NCI-H187 (cell line): ENCODE measurements around the gene STARD10.

ENCODE experiments used
- DNase-seq, 2 experiments: peaks; one replicate each; lab custom pipeline; 2025; lab: John Stamatoyannopoulos, UW

STARD10 gene

DNA sequence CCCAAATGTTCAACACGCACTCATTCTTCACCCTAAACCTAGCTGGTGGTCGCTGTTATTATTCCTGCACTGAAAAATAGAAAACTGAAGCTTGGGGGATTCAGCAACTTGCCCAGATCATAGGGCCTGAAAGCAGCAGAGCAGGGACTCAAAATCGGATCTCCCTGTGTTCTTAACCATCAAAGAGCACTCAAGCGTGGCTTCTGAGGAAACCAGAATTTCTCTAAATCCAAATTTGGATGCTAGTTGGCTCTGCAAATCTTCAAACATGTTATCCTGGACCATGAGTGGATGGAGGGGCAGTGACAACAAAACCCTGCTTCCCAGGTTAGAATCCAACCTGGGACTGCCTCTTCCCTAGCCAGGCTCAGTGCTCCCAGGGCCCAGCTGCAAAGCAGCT lies 30.0 kb downstream of the STARD10 start:
- no peak for DNase-seq

DNA sequence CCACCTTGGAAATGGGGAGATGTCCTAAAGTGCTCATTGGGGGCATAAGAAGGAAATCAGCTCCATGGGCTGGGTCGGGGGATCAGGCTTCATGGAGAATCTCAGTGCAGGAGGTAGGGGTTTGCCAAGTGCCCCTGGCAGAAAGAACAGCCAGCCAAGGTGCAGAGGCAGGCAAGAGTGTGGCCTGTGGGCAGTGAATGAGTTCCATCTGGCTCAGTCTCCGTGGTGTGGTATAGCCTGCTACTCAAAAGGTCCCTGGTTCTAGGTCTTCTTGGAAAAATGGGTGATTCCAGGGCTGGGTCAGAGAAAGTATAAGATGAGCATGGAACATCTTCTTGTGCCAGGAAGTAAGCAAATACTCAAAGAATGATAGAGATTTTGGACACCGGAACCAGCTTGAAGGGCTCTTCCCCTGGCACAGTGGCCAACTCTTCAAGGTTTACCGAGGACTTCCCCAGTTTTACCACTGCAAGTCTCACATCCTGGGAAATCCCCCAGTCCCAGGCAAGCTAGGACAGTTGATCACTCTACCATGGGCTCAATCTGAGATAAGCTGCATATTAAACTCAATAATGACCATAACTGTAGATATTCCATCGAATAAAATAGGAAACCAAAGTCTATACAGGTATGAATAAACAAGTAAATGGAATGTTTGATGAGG lies 31.1 kb downstream of the STARD10 start:
- no peak for DNase-seq

DNA sequence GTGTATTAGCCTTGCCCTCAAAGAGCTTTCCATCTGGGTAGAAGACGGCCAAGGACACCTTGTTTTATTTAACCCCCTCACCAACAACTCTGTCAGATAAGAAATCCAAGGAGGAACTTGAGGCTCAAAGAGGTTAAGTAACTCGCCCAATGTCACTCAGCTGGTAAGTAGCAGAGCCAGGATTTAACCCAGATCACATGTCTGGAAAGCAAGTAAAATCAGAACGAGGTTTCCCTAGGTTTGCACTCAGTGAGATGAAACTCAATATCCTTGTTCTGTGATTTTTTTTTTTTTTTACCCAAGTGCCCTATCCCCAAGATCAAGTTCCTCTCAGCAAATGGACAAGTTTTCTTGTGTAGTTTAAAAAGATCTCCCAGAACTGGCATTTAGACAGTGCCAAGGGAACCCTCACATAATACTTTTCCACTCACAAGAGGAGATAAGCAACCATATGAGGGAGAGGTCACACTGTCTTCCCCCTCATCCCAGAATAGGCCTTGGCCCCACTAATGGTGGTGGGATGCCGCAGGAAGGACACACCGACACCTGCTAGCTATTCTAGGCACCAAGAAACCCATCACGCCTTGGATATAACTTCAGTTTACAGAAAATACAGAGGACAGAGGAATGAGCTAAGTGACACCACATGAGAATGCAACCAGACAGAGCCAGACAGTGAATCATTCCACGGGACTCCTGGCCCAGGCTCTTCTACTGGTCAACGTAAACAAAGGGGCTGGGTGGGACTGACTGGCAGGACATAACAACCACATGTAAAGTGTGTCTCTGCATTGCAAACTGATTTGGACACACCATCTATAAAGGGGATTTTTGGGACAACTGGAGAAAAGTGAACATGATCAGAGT lies 33.1 kb downstream of the STARD10 start:
- DNase-seq, result no peak

DNA sequence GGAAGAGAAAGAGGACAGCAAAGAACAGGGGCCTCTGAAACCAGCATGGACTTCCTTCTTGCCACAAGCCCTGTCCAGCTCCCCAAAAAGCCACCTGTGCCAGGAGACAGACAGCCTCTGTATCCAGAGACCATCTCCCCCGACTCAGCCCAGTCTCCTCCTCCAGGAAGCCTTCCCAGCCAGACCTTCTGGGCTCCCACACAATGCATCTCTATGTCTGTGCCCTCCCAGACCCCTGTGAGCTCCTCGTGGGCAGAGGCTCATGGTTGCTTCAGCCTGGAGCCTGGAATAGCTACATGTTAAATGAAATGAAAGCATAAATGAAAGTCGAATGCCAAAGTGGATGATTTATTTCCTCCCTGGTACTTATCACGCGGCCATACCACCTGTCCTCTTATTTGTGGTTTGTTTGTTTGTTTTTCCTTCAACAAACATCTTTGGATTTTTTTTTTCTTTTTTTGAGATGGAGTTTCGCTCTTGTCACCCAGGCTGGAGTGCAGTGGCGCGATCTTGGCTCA lies 34.3 kb downstream of the STARD10 start:
- peak; percentile 43 for DNase-seq

DNA sequence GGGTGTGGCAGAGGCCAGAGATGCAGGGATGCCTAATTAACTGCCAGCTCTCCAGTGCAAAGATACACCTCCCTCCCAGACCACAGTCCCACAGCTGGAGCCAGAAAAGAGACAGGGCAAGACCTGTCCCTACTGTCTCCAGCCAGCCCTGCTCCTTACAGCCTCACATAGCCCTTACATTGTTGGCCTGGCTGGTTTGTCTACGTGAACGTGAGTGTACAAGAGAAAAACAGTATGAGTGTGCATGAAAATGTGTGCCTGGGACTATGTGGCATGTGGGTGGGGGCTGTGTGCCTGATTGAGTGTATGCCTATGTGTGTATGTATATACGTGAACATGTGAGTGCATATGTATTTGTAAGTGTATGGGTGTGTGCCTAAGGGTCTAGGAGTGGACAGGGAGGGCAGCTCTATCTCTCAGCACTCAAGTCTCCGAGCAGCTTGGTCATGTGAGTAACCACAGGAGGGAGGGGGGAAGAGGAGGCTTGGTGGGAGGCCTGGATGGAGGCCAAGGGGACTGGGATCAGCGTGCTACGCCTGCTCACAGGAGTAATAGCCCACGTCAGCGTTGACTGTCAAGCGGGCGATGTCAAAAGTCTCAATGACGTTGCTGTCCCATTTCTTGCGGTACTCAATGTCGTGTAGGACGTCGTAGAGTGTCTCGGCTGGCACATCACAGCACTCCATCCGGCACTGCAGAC lies 35.0 kb downstream of the STARD10 start:
- DNase-seq, result peak; percentile 43 to 86

DNA sequence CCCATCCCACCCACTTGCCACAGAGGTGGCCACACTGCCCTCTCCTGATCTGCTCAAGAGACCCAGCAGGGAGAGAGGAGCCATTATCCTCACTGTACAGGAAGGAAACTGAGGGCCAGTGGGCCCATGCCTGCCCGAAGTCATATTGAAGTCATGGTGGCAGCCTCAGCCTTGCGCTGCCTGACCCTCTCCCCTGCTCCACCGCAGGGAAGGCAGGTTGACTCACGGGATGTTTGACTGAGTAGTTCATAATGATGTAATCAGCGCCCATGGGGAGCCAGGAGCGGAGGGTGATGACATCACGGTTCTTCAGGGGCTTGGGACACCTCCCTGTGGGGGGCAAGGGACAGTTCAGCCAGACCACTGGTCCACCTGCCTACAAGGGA lies 35.5 kb downstream of the STARD10 start:
- DNase-seq, result no peak

DNA sequence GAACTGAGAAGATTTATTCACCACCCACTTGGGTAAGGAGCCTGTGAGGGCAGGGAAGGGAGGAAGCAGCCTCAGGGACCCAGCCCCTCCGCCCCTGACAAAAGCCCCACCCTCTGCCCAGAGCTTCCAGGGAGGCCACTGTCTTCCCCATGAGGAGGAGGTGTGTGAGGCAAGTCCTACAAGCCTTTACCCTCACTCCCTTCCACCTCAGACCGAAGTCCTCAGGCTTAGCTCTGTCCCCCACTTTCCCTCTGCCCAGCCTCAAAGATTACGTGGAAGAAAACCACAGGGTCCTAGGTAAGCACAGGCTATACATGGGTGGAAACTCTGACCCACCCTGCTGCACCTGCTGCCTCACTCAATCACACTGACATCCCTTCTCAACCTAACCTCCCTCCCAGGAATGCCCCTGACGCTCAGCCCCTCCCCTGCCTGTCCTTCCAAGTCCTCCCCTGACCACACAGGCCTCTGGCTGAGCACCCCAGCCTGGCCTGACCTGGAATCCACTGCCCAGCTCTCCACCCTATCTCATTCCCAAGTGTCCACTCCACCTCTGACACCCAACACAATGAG lies 38.0 kb downstream of the STARD10 start:
- no peak for DNase-seq

DNA sequence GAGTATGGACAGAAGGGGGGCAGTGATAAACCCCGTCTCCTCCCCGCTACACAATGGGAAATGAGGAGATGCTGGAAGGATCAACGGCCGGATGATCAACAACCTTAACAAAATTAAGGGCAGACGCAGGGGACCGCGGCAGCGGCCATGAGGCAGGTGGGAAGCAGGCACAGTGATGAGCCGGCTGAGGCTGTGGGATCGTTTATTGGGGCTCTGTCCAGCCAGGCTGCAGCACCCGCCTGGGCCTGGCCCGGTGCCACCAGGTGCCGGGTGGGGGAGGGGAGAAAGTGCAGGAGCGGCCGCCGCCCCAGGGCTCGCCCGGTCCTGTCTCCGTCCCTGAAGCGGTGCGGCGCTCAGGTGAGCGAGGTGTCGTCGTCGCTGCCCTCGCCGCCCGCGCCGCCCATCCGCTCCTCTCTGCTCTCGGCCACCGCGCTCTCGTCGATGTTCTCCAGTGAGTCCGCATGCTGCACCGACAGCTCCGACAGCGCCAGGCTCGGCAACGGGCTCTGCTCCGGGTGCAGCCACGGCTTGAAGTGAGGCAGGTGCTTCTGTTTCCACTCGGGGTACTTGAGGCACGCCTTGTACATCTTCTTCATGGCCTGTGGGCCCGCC lies 39.2 kb downstream of the STARD10 start:
- no peak for DNase-seq

DNA sequence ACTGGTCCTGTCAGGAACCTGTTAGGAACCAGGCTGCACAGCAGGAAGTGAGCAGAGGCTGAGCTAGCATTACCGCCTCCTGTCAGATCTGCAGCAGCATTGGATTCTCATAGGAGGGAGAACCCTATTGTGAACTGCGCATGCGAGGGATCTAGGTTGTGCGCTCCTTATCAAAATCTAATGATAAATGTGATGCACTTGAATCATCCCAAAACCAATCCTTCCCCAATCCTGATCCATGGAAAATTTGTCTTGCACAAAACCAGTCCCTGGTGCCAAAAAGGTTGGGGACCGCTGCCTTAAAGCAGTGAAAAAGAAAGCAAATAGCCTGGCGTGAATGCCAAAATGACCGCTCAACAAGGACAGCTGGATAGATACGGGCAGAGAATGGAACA lies 39.7 kb downstream of the STARD10 start:
- no peak for DNase-seq

DNA sequence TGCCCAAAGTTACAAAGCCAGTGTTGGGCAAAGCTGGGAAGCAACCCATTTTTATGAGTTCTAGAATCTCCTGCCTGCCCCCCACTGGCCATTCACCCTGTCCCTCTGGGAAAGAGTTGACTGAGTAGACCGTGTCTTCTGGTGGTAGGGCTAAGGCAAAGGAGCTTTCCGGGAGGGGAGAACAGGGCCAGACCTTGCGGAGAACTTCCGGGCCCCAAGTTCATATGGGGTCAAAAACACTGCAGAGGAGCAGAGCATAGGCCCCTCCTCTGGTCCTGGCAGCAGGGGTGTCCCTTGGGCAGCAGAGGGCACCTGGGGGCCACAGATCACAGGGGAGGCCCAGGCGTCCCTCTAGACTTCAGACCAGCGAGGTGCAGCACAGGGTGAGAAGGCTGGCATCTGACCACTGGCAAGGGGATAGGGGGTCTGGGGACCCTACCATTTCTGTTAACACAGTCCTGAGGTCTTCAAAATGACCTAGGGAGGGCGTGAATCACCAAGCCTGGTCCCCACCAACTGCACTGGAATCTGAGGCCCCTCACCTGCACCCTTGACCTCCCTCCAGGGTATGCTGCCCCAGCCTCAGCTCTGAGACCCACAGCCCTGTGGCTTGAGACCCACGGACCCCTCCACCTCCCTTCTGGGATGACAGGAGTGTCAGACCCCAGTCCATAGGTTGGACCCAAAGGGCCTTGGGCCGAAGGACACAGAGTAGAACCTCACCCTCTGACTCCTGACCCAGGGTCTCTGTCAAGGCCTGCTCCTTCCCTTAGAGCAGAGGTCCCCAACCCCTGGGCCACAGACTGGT lies 40.3 kb downstream of the STARD10 start:
- no peak for DNase-seq

DNA sequence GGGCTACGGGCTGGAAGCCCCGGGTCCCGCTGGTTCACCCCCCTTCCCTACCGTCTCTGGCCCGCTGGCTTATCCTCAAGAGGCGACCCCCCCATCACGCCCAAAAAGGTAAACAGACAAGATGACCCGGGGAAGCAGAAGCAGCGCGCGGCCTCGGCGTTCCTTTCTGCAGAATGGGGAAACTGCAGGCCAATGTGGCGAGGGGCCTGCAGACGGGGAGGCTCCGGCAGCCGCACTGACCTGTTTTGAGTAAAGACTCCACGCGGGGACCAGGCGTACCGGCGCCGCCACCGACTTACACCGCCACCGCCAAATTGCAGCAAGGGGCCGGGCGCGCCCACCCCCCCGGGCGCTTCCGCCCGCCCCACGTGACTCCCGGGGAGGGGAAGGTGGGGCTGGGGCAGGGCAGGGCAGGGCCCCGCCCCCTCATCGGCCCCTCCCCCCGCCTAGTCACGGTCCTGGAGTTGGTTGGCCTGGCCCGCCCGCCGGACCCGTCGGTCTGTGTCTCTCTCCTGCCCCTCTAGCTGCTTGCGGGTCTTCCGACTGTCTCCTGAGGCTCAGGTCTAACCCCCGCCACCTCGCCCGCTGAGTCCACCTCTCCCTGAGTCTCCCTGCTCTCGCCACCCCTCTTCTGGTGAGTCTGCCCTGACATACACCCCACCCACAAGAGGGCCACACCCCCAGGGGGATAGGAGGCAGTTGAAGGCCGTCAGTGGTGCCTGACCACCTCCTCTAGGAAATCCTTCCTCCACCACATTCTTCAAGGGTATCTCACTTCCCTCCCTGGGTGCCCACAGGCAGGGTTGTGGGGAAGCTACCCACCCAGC lies 41.5 kb downstream of the STARD10 start, which contains the start of gene ARAP1:
Gene ARAP1 (minus strand): TSS at position 321 of the 827 bp plus-strand sequence. CDS start 25,280 bp downstream, outside the sequence.
- DNase-seq, result peak; percentile 31 to 51

DNA sequence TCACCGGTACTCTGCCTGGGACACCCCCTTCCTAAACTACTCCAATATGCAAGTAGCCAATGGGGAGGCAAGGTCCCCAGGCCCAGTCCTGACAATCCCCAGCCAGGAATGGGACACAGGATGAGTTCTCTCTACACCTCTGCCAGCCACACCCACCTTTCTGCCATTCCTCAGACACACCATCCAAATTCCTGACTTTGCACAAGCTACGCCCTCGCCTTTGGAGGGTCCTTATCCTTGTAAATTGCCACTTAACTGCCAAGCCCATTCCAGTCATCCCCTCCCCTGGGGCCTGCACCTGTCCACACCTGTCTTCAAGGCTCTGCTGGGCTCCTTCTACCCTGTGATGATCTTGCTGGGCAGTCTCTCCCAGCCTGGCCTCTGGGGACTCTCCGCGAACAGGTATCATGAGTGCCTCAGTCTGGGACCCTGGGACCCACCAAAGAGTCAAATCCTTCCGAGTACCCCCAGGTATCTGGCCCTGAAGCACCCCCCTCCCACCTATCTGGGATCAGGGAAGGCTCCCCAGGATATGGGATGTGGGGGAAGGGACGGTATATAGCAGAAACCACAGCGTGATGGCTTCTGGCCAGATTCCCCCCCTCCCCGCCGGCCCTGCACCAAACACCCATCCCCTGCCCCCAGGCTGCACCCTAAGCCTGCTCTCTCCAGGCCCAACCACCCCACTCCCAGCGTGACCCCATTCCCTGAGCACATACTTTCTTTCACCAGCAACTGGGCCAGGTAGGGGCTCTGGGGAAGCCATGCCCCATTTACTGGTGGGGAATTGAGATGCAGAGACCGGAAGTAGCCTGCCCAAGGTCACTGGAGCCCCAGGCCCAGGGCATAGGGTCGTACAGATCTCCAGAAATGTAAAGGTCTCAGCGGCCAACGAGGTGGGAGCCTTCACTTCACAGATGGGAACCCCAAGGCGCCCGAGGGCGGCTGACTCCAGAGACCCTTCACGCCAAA lies 42.4 kb downstream of the STARD10 start:
- DNase-seq, result peak; percentile 68 to 91

DNA sequence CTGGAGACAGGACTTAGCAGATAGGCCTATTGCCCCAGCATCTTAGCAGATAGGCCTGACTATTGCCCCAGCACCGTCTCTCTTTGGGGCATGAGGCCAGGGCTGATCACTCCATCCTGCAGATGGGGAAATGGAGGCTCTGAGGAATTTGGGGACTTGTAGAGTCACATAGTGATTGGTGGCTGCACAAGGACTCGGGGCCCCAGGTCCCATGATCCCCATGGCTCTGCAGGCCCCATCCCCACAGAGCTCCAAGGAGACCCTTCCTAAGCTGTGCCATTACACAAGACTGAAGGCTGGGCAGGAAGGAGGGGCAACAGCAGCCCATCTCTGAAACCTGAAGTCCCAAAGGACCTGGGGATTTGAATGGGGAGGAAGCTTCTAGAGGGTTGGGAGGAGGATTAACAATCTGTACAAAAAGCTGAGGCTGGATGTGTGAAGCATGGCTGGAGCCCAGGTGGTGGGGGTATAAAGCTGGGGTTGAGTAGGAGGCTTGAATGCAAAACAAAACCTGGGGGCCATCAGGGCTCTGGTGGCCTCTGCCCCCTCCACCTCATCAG lies 43.2 kb downstream of the STARD10 start:
- no peak for DNase-seq

DNA sequence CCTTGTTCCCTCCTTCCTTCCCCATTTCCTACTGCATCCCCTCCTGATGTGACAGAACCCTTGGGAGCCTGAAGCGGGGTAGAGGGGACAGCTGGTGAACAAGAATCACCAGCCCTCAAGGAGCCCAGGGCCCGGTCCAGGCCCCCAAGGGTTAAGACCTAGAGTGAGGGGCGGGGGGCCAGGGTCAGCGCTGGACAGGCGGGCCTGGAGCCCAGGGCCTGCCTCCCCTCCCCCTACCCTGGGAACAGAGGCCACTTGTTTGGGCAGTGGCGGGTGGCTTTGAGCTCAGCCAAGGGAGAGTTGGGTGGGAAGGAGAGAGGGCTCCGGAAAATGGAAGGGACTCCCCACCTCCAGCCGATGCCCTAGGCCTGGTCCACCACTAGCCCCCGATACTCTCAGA lies 43.8 kb downstream of the STARD10 start:
- no peak for DNase-seq

DNA sequence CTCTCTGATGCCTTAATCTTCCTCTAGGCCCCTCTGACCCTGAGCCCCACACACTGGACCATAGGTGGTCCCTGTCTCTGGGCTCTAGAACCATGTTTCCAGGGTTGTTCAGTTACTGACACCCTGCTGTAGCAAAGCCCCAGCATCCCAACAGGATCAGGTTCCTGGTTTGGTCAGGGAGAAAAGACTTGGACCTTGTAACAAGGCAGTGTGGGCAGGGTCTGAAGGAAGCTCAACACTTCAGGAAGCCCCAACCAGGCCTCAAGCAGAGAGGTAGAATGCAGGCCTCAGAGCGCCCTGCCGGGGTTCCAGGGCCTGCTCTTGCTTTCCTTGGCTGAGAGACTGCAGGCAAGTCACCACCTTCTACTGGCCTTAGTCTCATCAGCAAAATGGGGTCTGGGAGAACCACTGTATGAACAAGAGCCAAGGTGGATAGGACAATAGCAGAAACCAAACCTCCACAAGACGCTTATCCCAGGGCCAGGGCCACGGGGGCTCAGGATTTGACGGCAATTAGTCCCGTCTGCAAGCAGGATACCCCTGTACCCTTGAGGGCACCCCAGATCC lies 46.5 kb downstream of the STARD10 start:
- DNase-seq, result no peak

DNA sequence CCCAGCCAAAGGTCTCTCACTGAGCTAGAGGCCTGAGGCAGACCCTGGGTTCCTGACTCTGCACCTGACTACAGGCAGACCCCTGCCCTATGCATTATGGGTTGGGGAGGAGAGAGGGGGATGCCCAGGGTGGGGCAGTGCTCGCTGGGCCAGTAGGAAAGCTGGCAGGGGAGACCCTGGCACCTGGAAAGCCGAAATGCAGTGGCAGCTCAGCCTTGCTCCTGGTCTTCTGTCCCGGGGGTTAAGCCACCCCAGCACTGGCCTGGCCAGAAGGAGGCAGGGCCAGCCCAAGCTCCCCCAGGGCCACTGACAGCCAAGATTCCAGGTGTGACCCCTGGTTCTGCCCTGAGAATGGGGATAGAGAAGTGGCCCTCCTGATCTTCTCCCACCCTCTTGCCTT lies 47.0 kb downstream of the STARD10 start:
- DNase-seq, result no peak

DNA sequence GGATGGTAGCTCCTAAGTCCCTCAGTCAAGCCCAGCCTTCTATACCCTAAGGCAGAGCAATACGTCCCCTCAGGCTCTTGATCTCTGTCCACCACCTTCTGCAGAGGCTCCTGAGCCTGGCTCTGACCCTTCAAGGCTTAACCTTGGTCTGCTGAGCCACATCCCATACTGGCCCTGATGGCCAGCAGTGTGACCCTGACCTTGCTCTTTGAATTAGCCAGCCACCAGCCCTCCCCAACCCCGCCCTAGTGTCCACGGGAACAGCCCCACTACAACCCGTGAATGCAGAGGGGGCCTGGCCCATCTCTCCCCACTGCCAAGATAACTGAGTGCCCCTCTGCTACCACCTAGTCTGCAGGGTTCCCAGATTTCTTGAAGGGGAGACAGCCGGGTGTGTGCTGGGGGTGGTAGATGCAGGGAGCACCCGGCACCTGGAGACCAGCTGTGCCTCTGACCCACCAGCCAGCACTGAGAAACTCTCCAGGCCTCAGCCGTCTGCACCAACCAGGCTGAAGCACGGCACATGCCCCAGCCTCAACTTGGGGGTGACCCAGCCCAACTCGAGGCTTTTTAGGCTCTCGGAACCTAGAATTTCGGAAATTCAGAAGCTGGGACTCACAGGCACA lies 47.8 kb downstream of the STARD10 start:
- no peak for DNase-seq

DNA sequence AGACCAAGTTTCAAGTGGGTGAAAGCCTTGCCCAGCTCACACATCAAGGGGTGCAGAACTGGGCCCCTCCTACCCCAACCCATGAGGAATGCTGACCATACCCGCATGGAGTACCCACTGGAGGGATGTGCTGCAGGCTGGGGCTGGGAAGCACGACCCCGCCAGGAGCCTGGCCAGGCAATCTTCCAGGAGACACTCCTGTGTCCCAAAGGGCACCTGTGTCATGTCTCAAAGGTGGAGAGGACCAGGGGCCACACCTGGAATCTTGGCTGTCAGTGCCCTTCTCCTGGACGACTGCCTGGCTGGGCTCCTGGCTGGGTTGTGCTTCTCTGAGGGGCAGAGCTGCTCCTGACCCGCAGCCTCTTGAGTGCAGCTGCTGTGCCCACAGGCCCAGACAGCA lies 48.3 kb downstream of the STARD10 start:
- no peak for DNase-seq
